Measurements from ENCODE around the gene ZNF446. TPM values are rescaled to one million over a fixed set of nuclear protein-coding genes. Genes with fewer than 3 reads are reported as not detected.
"Not testable (repeated sequence)": the region's sequence is repeated elsewhere in the genome, so short reads cannot be mapped to it uniquely, and the experiment has no call there.

ZNF446 gene
- total RNA-seq, 1 donor from 2014 or later, result 15.5 TPM

DNA sequence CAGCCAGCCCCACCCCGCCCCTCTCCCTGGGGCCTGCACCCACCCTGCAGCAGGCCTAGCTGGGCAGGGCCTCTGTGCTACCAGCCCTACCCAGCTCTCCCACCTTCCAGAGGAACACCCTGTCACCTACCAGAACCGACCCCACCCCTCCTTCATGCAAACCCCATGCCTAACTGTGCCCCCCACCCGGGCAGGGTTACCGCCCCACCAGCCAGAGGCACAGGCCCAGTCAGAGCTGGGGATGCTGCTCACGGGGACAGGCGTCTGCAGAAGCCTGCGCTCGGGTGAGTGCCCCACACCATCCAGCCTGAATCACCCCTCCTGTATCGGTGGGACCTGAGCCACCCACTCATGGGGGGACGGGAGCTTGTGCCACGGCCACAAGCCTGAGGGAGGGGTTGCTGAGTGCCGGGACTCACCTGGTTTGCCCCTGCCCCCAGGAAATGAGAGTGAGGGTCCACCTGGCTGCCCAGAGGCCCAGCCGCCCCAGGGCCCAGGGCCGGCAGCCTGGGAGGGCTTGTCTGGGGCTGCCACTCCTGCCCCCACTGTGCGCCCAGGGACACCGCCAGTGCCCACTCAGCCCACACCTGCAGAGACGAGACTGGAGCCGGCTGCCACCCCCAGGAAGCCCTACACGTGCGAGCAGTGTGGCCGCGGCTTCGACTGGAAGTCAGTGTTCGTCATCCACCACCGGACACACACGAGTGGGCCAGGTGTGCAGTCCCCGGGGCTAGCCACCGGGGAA lies 3.8 kb downstream of the ZNF446 start:
- H3K27me3 Mint-ChIP-seq (ENCODE audit: unreplicated experiment), result no peaks in the 10 kb centered on the region
- no peaks in the 10 kb centered on the region for H3K9me3 Mint-ChIP-seq (ENCODE audit: unreplicated experiment)
- H3K36me3 Mint-ChIP-seq (ENCODE audit: unreplicated experiment), result peaks cover 7% of the 10 kb centered on the region
- no peak for DNase-seq (ENCODE audit: extremely low spot score, unreplicated experiment)
- TF ChIP-seq, protein P1, sequence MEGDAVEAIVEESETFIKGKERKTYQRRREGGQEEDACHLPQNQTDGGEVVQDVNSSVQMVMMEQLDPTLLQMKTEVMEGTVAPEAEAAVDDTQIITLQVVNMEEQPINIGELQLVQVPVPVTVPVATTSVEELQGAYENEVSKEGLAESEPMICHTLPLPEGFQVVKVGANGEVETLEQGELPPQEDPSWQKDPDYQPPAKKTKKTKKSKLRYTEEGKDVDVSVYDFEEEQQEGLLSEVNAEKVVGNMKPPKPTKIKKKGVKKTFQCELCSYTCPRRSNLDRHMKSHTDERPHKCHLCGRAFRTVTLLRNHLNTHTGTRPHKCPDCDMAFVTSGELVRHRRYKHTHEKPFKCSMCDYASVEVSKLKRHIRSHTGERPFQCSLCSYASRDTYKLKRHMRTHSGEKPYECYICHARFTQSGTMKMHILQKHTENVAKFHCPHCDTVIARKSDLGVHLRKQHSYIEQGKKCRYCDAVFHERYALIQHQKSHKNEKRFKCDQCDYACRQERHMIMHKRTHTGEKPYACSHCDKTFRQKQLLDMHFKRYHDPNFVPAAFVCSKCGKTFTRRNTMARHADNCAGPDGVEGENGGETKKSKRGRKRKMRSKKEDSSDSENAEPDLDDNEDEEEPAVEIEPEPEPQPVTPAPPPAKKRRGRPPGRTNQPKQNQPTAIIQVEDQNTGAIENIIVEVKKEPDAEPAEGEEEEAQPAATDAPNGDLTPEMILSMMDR (IDR thresholded peaks at IDR 0.05), result no peak
- H3K4me3 Mint-ChIP-seq (ENCODE audit: unreplicated experiment), result no peak overlapping the region
- no peak overlapping the region for H3K27ac Mint-ChIP-seq (ENCODE audit: unreplicated experiment)
- H3K4me1 Mint-ChIP-seq (ENCODE audit: unreplicated experiment), result peaks cover 16% of the 10 kb centered on the region

DNA sequence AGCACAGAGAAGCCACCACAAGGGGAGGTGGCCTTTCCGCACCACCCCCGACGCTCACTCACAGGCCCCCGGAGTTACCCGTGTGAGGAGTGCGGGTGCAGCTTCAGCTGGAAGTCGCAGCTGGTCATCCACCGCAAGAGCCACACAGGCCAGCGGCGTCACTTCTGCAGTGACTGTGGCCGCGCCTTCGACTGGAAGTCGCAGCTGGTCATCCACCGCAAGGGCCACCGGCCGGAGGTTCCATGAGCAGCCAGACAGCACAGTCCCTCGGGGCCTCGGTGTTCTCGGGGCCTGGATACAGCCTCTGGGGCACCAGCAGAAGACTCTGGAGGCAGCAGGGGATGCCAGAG lies 4.3 kb downstream of the ZNF446 start:
- Mint-ChIP-seq H3K36me3 (ENCODE audit: unreplicated experiment) (peaks cover 7% of the 10 kb centered on the region), H3K27ac (ENCODE audit: unreplicated experiment) (no peak overlapping the region), H3K4me3 (ENCODE audit: unreplicated experiment) (no peak overlapping the region), H3K27me3 (ENCODE audit: unreplicated experiment) (no peaks in the 10 kb centered on the region), H3K4me1 (ENCODE audit: unreplicated experiment) (peaks cover 11% of the 10 kb centered on the region), H3K9me3 (ENCODE audit: unreplicated experiment) (no peaks in the 10 kb centered on the region)
- TF ChIP-seq, protein P1 (IDR thresholded peaks at IDR 0.05), result no peak
- DNase-seq (ENCODE audit: extremely low spot score, unreplicated experiment), result no peak

DNA sequence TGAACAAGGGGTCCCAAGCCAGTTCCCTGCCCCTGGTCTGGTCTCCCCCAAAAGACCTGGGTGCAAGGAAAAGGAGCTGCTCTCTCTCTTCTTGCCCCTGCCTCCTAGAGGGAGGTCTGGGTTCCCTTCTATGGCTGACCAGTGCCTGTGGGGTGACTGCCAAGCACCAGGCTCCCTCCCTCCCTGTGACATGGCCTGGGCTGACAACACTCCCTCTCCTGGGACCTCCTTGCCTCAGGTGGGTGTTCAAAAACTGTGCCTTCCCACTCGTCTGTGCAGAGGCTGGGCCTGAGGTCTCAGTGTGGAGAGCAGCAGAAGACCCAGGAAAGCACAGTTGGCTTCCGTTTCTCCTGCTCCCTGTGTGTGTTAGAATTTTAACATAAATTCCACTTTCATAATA lies 4.7 kb downstream of the ZNF446 start:
- peaks cover 9% of the 10 kb centered on the region for H3K4me1 Mint-ChIP-seq (ENCODE audit: unreplicated experiment)
- no peak overlapping the region for H3K4me3 Mint-ChIP-seq (ENCODE audit: unreplicated experiment)
- H3K27ac Mint-ChIP-seq (ENCODE audit: unreplicated experiment), result no peak overlapping the region
- H3K36me3 Mint-ChIP-seq (ENCODE audit: unreplicated experiment), result peaks cover 7% of the 10 kb centered on the region
- TF ChIP-seq, protein P1 (IDR thresholded peaks at IDR 0.05), result no peak
- DNase-seq (ENCODE audit: extremely low spot score, unreplicated experiment), result no peak
- H3K27me3 Mint-ChIP-seq (ENCODE audit: unreplicated experiment), result no peaks in the 10 kb centered on the region
- H3K9me3 Mint-ChIP-seq (ENCODE audit: unreplicated experiment), result no peaks in the 10 kb centered on the region

DNA sequence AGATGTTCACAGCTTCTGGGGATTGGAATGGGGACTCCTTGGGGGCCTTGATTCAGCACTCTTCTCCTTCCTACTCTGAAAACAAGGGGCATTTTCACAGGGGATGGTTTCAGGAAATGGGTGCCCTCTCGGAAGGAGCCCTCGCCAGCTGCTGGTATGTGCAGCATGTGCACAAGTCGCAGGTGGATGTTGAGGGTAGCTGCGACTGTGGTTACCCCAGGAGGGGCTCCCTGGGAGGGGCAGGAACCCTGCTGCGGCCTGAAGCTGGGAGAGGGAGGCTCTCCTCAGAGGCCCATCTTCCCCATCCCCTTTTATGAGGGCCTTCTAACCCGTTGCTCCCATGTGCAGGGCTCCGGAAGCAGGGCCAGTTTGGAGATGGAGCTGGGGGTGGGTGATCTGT lies 6.2 kb downstream of the ZNF446 start:
- TF ChIP-seq, protein P1 (IDR thresholded peaks at IDR 0.05), result no peak
- Mint-ChIP-seq H3K4me1 (ENCODE audit: unreplicated experiment) (no peaks in the 10 kb centered on the region), H3K27me3 (ENCODE audit: unreplicated experiment) (no peaks in the 10 kb centered on the region), H3K9me3 (ENCODE audit: unreplicated experiment) (no peaks in the 10 kb centered on the region), H3K27ac (ENCODE audit: unreplicated experiment) (no peak overlapping the region), H3K36me3 (ENCODE audit: unreplicated experiment) (peaks cover 7% of the 10 kb centered on the region), H3K4me3 (ENCODE audit: unreplicated experiment) (no peak overlapping the region)
- no peak for DNase-seq (ENCODE audit: extremely low spot score, unreplicated experiment)

DNA sequence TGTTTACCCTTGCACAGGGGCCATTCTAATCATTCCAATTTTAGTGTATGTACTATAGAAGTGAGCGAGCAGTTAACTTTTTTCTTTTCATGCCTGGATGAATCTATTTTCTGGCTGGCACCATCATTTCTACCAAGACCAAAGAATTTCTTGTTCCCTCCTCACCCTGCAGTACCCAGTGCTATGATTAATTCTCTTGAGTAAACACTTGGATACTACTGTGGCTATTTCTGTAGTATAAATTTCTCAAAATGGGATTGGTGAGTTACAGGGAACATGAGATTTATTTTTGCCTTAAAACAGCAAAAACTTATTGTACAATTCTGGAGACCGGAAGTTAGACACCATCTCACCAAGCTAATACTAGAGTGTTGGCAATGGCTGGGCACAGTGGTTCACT lies 7.6 kb downstream of the ZNF446 start:
- DNase-seq (ENCODE audit: extremely low spot score, unreplicated experiment), result no peak
- Mint-ChIP-seq H3K4me1 (ENCODE audit: unreplicated experiment) (no peaks in the 10 kb centered on the region), H3K27me3 (ENCODE audit: unreplicated experiment) (no peaks in the 10 kb centered on the region), H3K36me3 (ENCODE audit: unreplicated experiment) (peaks cover 7% of the 10 kb centered on the region), H3K27ac (ENCODE audit: unreplicated experiment) (no peak overlapping the region), H3K4me3 (ENCODE audit: unreplicated experiment) (no peak overlapping the region), H3K9me3 (ENCODE audit: unreplicated experiment) (no peaks in the 10 kb centered on the region)
- TF ChIP-seq, protein P1 (IDR thresholded peaks at IDR 0.05), result no peak

DNA sequence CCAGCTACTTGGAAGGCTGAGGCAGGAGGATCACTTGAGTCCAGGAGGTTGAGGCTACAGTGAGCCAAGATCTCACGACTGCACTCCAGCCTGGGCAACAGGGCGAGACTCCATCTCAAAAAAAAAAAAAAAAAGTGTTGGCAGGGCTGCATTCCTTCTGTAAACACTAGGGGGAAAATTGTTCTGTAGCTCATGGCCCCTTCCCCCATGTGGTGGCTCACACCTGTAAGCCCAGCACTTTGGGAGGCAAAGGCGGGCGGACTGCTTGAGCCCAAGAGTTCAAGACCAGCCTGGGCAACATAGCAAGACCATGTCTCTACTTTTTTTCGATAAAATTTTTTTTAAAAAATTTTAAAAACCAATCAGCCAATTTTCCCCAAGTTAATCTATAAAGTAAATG lies 8.2 kb downstream of the ZNF446 start:
- not testable (repeated sequence) for H3K4me3 Mint-ChIP-seq (ENCODE audit: unreplicated experiment); H3K9me3 Mint-ChIP-seq (ENCODE audit: unreplicated experiment); H3K27me3 Mint-ChIP-seq (ENCODE audit: unreplicated experiment); H3K27ac Mint-ChIP-seq (ENCODE audit: unreplicated experiment); H3K4me1 Mint-ChIP-seq (ENCODE audit: unreplicated experiment); H3K36me3 Mint-ChIP-seq (ENCODE audit: unreplicated experiment); DNase-seq (ENCODE audit: extremely low spot score, unreplicated experiment)

Measured in osteocyte (in vitro differentiated cells).